OCI-LY1 (cell line): ENCODE measurements around the gene PRCP.

ENCODE experiments used
- H2AFZ ChIP-seq: fragments of 200-600 bp; sonication (generic), shearing (Covaris generic); 2 replicates; pipeline ENCODE4 v1.6.0; 2014; ENCODE audit warnings: antibody characterized with exemption, mild to moderate bottlenecking, low read length
- H3F3A ChIP-seq: fragments of 200-600 bp; sonication (generic), shearing (Covaris generic); 2 replicates; pipeline ENCODE4 v1.6.0; 2014; ENCODE audit warnings: mild to moderate bottlenecking, antibody characterized with exemption, low read length, moderate library complexity; ENCODE audit not compliant: insufficient read depth
- H3K27ac ChIP-seq: fragments of 200-600 bp; sonication (generic); 2 replicates; pipeline ENCODE4 v1.5.1; 2014; ENCODE audit warnings: low read length, mixed run types, mild to moderate bottlenecking, low read depth; ENCODE audit not compliant: poor library complexity, severe bottlenecking
- H3K27me3 ChIP-seq: fragments of 200-600 bp; sonication (generic); 2 replicates; pipeline ENCODE4 v1.6.0; 2014; ENCODE audit warnings: antibody characterized with exemption, mild to moderate bottlenecking, low read length, moderate library complexity; ENCODE audit not compliant: insufficient read depth
- H3K36me3 ChIP-seq: fragments of 200-600 bp; sonication (generic); 2 replicates; pipeline ENCODE4 v1.6.1; 2014; ENCODE audit warnings: mild to moderate bottlenecking, antibody characterized with exemption, low read length, moderate library complexity, mixed read lengths; ENCODE audit not compliant: insufficient read depth
- H3K4me1 ChIP-seq: fragments of 200-600 bp; sonication (generic); 2 replicates; pipeline ENCODE4 v1.5.1; 2014; ENCODE audit warnings: mild to moderate bottlenecking, low read length, moderate library complexity; ENCODE audit not compliant: insufficient read depth, severe bottlenecking
- H3K4me2 ChIP-seq: fragments of 200-600 bp; sonication (generic), shearing (Covaris generic); 2 replicates; pipeline ENCODE4 v1.6.1; 2014; ENCODE audit warnings: low read length
- H3K4me3 ChIP-seq: fragments of 200-600 bp; sonication (generic); 2 replicates; pipeline ENCODE4 v1.5.1; 2014; ENCODE audit warnings: low read length, low read depth, mild to moderate bottlenecking, mixed read lengths; ENCODE audit not compliant: poor library complexity, severe bottlenecking
- H3K79me2 ChIP-seq: fragments of 200-600 bp; shearing (Covaris generic); 2 replicates; pipeline ENCODE4 v1.6.1; 2016; ENCODE audit warnings: mixed run types, low read length, mixed read lengths; ENCODE audit not compliant: insufficient read depth
- H3K9ac ChIP-seq: fragments of 200-600 bp; sonication (generic), shearing (Covaris generic); 2 replicates; pipeline ENCODE4 v1.6.1; 2014; ENCODE audit warnings: mild to moderate bottlenecking, low read length, mixed read lengths
- H3K9me2 ChIP-seq: fragments of 200-600 bp; sonication (generic), shearing (Covaris generic); 2 replicates; pipeline ENCODE4 v1.6.1; 2014; ENCODE audit warnings: low read depth, mild to moderate bottlenecking, low read length, mixed read lengths
- H3K9me3 ChIP-seq: fragments of 200-600 bp; shearing (Covaris generic); 2 replicates; pipeline ENCODE4 v1.6.1; 2014; ENCODE audit warnings: low read length, mixed read lengths
- H4K20me1 ChIP-seq: fragments of 200-600 bp; sonication (generic), shearing (Covaris generic); 2 replicates; pipeline ENCODE4 v1.6.0; 2016; ENCODE audit warnings: mild to moderate bottlenecking, low read length; ENCODE audit not compliant: insufficient read depth
- CTCF ChIP-seq: fragments of 200-600 bp; sonication (generic), shearing (Covaris generic); IDR thresholded peaks from 2 replicates; pipeline ENCODE4 v1.5.1; 2017; ENCODE audit warnings: mild to moderate bottlenecking, antibody characterized with exemption, low read length, moderate library complexity, mixed read lengths
- EZH2 ChIP-seq: fragments of 200-600 bp; sonication (generic), shearing (Covaris generic); IDR thresholded peaks from 2 replicates; pipeline ENCODE4 v1.8.0; 2017; ENCODE audit warnings: borderline replicate concordance, mixed run types, mild to moderate bottlenecking, antibody characterized with exemption, low read length, moderate library complexity, mixed read lengths

Gene PRCP

GRCh38 chr11:82810738-82811137, 89.5 kb downstream of the PRCP start:
- Histone ChIP-seq H3K36me3 (no peaks in the 10 kb centered on the region), H3K27me3 (no peaks in the 10 kb centered on the region), H3K4me2 (no peak overlapping the region), H3K9me2 (no peaks in the 10 kb centered on the region), H3F3A (no peaks in the 10 kb centered on the region), H3K9ac (no peak overlapping the region), H2AFZ (no peak overlapping the region), H4K20me1 (no peaks in the 10 kb centered on the region), H3K9me3 (no peaks in the 10 kb centered on the region), H3K27ac (no peak overlapping the region), H3K4me3 (no peak overlapping the region), H3K4me1 (no peaks in the 10 kb centered on the region), H3K79me2 (no peaks in the 10 kb centered on the region)
- TF ChIP-seq CTCF, result no peak
- TF ChIP-seq EZH2, result no peak

- no peak for TF ChIP-seq EZH2
- TF ChIP-seq CTCF, result no peak
- H3F3A ChIP-seq, result no peaks in the 10 kb centered on the region
- no peaks in the 10 kb centered on the region for H3K27me3 ChIP-seq
- no peak overlapping the region for H2AFZ ChIP-seq
- H3K9me3 ChIP-seq, result no peaks in the 10 kb centered on the region
- no peaks in the 10 kb centered on the region for H3K9me2 ChIP-seq
- H3K36me3 ChIP-seq, result no peaks in the 10 kb centered on the region
- no peak overlapping the region for H3K4me2 ChIP-seq
- H3K4me1 ChIP-seq, result no peaks in the 10 kb centered on the region
- H3K27ac ChIP-seq, result no peak overlapping the region
- no peaks in the 10 kb centered on the region for H4K20me1 ChIP-seq
- H3K9ac ChIP-seq, result no peak overlapping the region
- H3K79me2 ChIP-seq, result no peaks in the 10 kb centered on the region
- no peak overlapping the region for H3K4me3 ChIP-seq
Measured at GRCh38 chr11:82810326-82810725, 89.9 kb downstream of the PRCP start.

GRCh38 chr11:82807646-82808045, 92.6 kb downstream of the PRCP start:
- no peaks in the 10 kb centered on the region for H3K79me2 ChIP-seq
- H3K4me1 ChIP-seq, result no peaks in the 10 kb centered on the region
- H3F3A ChIP-seq, result no peaks in the 10 kb centered on the region
- no peak overlapping the region for H2AFZ ChIP-seq
- no peaks in the 10 kb centered on the region for H3K9me2 ChIP-seq
- H3K4me2 ChIP-seq, result no peak overlapping the region
- H4K20me1 ChIP-seq, result no peaks in the 10 kb centered on the region
- no peak overlapping the region for H3K4me3 ChIP-seq
- no peaks in the 10 kb centered on the region for H3K36me3 ChIP-seq
- no peak overlapping the region for H3K27ac ChIP-seq
- no peaks in the 10 kb centered on the region for H3K27me3 ChIP-seq
- TF ChIP-seq EZH2, result no peak
- TF ChIP-seq CTCF, result no peak
- H3K9me3 ChIP-seq, result no peaks in the 10 kb centered on the region
- no peak overlapping the region for H3K9ac ChIP-seq
